Activated CD8-positive, alpha-beta memory T cell treated with anti-CD3 and anti-CD28 coated beads, Interleukin-2, amount 50 U/mL, for 4 hours (primary cell): Measurements from ENCODE around the gene ISCA2.

Experiments
- DNase-seq: peaks from one replicate; pipeline ENCODE4 v3.0.0-alpha.2; 2020

The ISCA2 gene

DNA sequence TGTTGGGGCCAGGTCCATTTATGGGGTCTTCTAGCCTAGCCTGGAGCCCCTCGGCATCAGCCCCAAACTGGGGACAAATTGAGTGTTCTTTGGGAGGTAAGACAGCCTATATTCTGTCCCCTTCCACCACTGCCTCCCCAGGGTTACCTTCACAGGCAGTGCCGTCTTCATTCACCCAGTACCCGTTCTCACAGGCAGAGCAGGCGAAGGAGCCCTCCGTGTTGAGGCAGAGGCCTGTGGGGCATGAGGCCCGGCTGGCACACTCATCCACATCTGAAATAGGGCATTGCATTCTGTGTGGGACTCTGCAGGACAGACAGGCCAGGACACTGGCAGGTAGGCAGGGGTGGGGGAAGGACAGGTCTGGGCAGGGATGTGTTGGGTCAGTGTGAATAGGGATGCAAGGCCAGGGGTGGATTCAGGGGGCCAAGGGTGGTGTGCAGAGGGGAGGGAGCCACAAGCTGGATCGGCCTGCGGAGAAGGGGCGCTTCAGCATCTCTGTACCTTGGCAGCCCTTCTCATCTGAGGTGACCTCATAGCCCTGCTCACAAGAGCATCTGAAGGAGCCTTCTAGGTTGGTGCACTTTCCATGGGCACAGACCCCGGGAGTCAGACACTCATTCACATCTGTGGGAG, 16.1 kb downstream of the ISCA2 start:
- DNase-seq = no peak

DNA sequence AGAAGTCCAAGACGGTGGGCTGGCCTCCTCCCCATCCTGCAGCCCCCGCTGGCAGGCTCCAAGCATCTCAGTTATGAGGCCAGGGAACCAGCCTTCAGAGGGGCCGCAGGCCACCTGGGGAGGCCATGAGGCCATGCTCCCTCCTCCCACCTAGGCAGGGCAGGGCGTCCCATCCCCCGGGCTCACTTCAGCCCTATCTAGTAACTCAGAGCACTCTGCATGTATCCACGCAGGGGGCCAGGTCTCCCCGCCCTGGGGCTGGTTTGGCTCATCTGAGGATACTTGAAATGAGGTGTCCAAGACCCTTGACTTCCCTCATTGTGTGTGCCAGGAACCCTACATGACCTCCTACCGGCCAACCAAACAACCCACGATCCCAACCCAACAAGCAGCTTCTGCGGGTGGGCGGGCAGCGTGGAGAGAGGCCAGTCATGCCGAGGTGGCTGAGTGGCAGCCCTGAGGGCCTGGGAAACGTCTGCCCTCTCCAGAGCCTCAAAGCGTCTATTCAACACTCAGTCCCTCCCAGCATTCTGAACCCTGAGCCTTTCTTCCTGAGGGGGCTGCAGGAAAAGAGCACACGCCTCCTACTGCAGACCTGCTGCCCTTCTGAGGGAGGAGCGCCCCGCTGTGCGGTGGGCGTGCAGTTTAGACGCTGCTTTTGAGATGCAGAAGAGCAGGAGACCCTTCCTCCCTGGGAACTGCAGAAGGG, 16.8 kb downstream of the ISCA2 start:
- DNase-seq = no peak

DNA sequence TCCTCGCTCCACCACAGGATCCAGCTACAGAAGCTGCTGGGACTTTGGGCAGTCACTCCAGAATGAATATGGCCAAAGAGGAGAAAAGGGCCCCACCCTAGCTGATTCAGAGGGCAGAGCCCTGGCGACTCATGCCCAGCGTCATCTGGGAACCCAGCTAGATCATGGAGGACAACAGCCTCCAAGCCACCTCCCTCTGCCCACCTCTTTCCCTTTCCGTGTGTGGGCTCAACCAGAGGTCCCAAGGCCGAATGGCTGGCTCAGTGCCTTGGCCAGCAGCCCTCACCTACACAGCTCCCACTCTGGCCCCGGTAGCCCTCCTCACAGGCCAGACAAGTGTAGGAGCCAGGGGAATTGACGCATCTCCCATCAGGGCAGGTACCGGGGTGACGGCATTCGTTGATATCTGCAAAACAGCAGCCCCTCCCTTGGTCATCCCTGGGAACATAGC, 17.4 kb downstream of the ISCA2 start:
- DNase-seq = no peak

- no peak for DNase-seq
These were observed 18.6 kb downstream of the ISCA2 start for GRCh38 chr14:74511966-74512830.

DNA sequence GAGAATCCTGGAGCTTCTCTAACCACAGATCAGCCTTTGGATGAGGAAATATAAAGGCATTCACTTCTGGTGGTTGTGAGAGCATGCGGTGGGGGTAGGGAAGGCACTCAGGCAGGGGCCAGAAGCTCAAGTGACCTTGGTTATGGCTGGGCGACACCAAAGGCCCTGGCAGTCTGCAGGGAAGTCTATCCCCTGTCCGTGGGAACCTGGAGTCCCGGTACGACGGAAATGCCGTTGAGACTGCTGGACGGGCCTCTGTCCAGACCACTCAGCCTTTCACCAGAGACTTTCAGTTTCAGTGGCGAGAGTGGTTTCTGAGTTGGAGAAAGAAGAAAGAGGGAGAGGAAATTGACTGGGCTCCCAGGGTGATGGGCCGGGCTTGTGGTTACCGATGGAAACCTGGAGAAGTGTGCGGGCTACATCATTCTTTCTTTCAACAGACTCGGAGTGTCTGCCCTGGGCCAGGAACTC, 20.9 kb downstream of the ISCA2 start:
- no peak for DNase-seq

DNA sequence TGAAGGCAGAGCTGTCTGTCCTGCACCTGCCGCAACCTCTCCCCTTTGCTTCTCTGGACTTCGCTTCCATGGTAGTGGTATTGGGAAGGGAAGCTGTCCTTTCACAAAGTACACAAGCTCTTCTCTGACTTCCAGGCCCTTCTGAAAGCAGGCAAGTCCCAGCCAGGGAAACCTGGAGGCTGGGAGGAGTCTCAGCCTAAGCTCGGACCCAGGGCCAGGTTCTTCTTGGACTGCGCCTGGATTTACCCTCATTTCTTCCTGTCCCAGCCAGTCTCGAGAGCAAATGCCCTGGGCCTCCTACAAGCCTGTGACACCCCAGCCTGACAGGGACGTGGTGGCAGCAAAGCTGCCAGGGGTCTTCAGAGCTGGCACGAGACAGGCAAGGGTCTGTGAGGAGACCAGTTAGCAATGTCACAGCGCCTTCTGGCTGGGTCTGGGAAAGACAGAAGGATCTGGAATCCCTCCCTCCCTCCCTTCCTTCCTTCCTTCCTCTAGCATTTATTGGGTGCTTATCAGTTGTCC, 22.4 kb downstream of the ISCA2 start:
- no peak for DNase-seq

DNA sequence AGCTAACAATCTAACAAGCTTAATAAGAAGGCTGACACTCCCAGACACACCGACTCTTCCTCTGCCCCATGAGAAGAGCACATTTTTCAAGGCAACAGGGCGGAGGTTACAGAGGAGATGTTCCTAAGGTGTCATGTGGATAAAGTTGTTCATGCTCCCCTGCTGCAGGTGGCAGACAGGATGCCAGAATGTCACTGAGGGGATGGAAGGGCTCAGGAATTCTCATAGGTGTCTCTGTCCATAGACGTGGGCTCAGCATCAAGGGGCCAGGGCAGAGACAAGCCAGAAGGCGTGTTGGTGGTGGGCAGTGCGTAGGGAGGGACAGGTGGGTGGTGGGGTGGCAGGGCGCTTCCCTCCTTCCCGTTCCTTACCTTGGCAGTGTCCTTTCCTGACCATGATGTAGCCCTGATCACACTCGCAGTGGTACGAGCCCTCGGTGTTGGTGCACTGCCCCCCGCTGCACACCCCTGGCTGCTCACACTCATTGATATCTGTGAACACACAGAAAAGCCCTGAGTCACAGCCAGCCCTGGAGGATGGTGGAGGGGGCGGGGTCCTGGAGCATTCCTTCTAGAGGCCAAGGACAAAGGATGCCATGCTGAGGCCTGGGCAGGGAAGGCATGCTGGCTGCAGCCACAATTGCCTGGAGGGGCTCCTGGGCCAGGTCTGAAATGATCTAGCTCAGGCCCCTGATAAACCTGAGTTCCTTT, 23.0 kb downstream of the ISCA2 start:
- DNase-seq = no peak

GRCh38 chr14:74517731-74518130, 24.2 kb downstream of the ISCA2 start:
- no peak for DNase-seq

DNA sequence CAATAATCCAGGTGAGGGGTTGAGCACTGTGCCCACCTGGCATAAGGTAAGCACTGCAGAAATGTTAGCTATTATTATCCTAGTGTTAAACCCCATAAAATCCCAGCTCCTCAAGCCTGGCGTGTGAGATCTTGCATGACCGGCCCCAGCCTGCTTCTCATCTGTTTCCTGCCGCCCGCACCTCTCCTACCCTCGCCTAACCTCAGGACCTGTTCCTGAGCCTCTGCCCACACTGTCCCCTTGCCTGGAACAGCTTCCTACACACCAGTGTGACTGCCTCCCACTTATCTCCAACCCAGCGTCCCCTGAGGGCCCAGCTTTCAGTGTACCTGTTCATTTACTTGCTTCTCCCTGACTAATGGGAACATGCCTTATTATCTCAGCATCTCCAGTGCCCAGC, 24.7 kb downstream of the ISCA2 start:
- DNase-seq = no peak

- DNase-seq = no peak
These were observed 25.9 kb downstream of the ISCA2 start for GRCh38 chr14:74519316-74520074.

DNA sequence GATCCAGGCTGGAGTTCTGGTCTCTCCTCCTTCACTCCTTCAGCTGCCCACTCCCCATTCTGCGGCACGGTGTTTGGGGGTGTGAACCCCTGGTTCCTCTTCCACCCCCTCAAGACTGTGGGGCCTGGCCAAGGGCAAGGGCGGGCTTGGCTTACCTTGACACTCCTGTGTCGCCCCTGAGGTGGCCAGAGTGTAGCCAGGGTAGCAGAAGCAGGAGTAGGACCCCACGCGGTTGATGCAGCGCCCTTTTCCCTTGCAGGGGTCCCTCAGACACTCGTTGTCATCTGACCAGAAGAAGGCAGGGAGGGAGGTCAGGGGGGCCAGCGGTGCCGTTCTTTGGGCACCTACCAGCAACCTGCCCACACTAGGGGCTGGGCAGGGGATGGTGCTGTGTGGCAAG, 28.2 kb downstream of the ISCA2 start:
- DNase-seq = no peak

DNA sequence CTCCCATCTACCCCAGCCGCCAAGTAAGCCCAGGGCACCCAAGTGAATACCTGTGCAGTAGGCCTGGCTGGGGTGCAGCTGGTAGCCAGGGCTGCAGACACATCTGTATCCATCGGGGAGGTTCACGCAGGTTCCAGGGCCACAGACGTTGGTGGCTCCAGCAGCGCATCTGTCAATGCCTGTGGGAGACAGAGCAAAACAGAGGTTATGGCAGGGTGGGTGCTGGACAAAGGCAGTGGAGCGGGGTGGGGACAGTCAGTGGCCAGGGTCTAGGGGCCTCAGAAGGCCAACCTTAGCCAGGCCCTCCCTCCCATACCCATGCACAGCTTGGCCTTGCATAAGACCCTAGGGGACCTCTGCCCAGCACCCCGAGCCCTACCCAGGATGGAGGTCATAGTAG, 29.2 kb downstream of the ISCA2 start:
- no peak for DNase-seq

GRCh38 chr14:74524076-74524811, 30.7 kb downstream of the ISCA2 start:
- no peak for DNase-seq

- no peak for DNase-seq
These were observed 31.2 kb downstream of the ISCA2 start for GRCh38 chr14:74524812-74525135.

GRCh38 chr14:74525361-74525851, 31.8 kb downstream of the ISCA2 start:
- DNase-seq = no peak

- no peak for DNase-seq
These were observed 33.5 kb downstream of the ISCA2 start for GRCh38 chr14:74526854-74527585.

DNA sequence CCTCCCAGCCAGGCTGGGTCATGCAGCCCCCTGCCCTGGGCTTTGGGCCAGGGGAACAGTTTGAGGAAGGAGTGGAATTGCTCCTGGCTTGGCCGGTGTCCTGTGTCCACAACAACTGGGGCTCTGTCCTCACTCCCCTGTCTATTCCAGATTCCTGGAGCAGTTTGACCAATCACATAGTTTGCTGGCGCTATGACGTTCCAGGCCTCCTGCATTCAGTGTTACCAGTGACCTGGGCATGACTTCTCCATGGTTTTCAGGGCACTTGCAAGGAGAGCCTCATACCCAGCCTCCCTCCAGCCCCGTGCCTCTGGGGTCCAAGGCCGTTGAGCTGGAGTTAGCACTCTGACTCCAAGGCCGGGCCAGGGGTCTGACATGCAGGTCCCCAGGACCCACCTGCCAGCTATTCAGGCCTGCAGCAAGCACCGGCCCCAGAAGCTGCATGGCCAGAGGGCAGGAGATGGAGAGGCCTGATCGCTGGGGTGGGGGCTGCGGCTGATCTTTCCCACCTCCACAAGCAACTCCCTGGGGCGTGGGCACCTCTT, 34.2 kb downstream of the ISCA2 start:
- DNase-seq = no peak

- no peak for DNase-seq
These were observed 34.8 kb downstream of the ISCA2 start for GRCh38 chr14:74528406-74528805.

DNA sequence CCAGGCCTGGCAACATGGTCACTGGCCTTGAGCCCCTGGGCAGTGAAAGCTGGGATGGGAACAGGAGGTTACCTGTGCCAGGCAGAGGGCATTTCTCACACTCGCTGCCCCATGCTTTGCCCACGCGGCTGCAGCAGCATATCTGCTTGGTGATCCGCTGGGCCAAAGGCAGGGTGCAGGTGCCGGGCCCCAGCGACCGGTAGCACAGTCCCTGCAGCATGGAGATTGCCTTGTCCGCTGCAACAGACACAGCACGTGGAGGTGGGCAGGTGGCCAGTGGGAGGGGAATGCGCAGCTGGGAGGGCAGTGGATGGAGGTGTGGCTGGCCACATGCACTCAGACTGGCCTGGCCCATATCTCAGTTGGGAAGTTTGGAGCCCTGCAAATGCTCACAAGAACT, 35.3 kb downstream of the ISCA2 start:
- no peak for DNase-seq

- DNase-seq = no peak
These were observed 37.4 kb downstream of the ISCA2 start for GRCh38 chr14:74531006-74531405.
